Neural progenitor cell (in vitro differentiated cells): ENCODE measurements around the gene CTIF.

Experiments used
- CTCF ChIP-seq: fragments of 200-600 bp; sonication (generic); IDR thresholded peaks from 2 replicates; pipeline ENCODE4 v1.5.1; 2017; ENCODE audit warnings: antibody characterized with exemption, mild to moderate bottlenecking
- EZH2 ChIP-seq: fragments of 200-600 bp; sonication (generic); IDR thresholded peaks from 2 replicates; pipeline ENCODE4 v1.6.1; 2017; ENCODE audit warnings: antibody characterized with exemption, mild to moderate bottlenecking, moderate library complexity

- TF ChIP-seq EZH2 (no peak), CTCF (no peak)
Measured at GRCh38 chr18:48703418-48703817, 164.6 kb downstream of the CTIF start.
